ENCODE data around the gene USP38. TPM values are rescaled to one million over a fixed set of nuclear protein-coding genes. Genes with fewer than 3 reads are reported as not detected.

USP38 gene
- total and polyA plus RNA-seq, 2 of the 4 experiments (the other 2 are of a cell fraction): 5.5 to 17.0 TPM

- H3K4me3 ChIP-seq (ENCODE audit: insufficient read depth, low read depth, low read length): no peak overlapping the region
- no peak overlapping the region for H3K4me2 ChIP-seq (ENCODE audit: low read depth, low read length)
- H4K91ac ChIP-seq (ENCODE audit: insufficient read depth, low read depth, low read length): no peak overlapping the region
- ATAC-seq (ENCODE audit: low read depth) (no peak), DNase-seq (no peak)
- intact Hi-C loops (cut with micrococcal nuclease): no loop called here
- H2AK5ac ChIP-seq (ENCODE audit: low read depth, low read length): no peak overlapping the region
- H2BK5ac ChIP-seq (ENCODE audit: low read depth, low read length, poor library complexity, severe bottlenecking): no peak overlapping the region
- H3K4me1 ChIP-seq (ENCODE audit: control insufficient read depth, insufficient read depth, low read length): no peaks in the 10 kb centered on the region
- no peak overlapping the region for H3K27ac ChIP-seq (ENCODE audit: insufficient read depth, low read length)
- H2AFZ ChIP-seq (replicated peaks; ENCODE audit: low read length, poor library complexity): no peak overlapping the region
- no TSS peak for BruUV-seq (replicated peaks)
- H2BK15ac ChIP-seq (ENCODE audit: low read depth, low read length): no peak overlapping the region
- no peak overlapping the region for H3K56ac ChIP-seq (ENCODE audit: extremely low read depth, insufficient read depth, low read length)
- H3K9me3 ChIP-seq (ENCODE audit: control insufficient read depth, insufficient read depth, low read length): no peaks in the 10 kb centered on the region
- H3K18ac ChIP-seq (ENCODE audit: low read depth, low read length): no peak overlapping the region
- H2AK9ac ChIP-seq (replicated peaks; ENCODE audit: low read depth, low read length, poor library complexity): no peak overlapping the region
- no peaks in the 10 kb centered on the region for H3K79me1 ChIP-seq (ENCODE audit: low read depth in 1 of 2, low read length in 2 of 2)
- H3K27me3 ChIP-seq (ENCODE audit: control insufficient read depth, insufficient read depth, low read length): no peaks in the 10 kb centered on the region
- H3K36me3 ChIP-seq (ENCODE audit: control insufficient read depth, insufficient read depth, low read length): no peaks in the 10 kb centered on the region
- no peaks in the 10 kb centered on the region for H4K20me1 ChIP-seq (ENCODE audit: insufficient read depth, low read length)
- ChIA-PET CTCF (no interaction called here), POLR2A (ENCODE audit: unreplicated experiment) (no interaction called here)
- H3K23ac ChIP-seq (ENCODE audit: low read depth, low read length): no peak overlapping the region
- no peak overlapping the region for H4K5ac ChIP-seq (ENCODE audit: low read depth, low read length)
- in situ Hi-C loops (cut with MboI; ENCODE audit: low sequenced_read_pairs): no loop called here
- H3K9me1 ChIP-seq (ENCODE audit: insufficient read depth, low read length): no peaks in the 10 kb centered on the region
- H4K8ac ChIP-seq (ENCODE audit: low read depth in 2 of 2, low read length in 2 of 2): no peak overlapping the region
- dilution Hi-C loops (cut with HindIII; ENCODE audit: low sequenced_read_pairs, unreplicated experiment): no loop called here
- no peak overlapping the region for H2BK120ac ChIP-seq (ENCODE audit: low read depth, low read length)
- H2BK20ac ChIP-seq (ENCODE audit: low read depth, low read length): no peak overlapping the region
- no peak overlapping the region for H3K4ac ChIP-seq (ENCODE audit: low read depth, low read length)
- no peak overlapping the region for H3K9ac ChIP-seq (ENCODE audit: low read depth, low read length)
- H3K14ac ChIP-seq (replicated peaks; ENCODE audit: low read depth, low read length): no peak overlapping the region
- no peak for TF ChIP-seq FOS (IDR thresholded peaks at IDR 0.05; ENCODE audit: low read depth, low read length)
- no peak for TF ChIP-seq SMC3 (IDR thresholded peaks at IDR 0.05; ENCODE audit: low read depth, low read length)
- no peak for TF ChIP-seq ELK1 (IDR thresholded peaks at IDR 0.05; ENCODE audit: borderline replicate concordance, low read depth, low read length)
- TF ChIP-seq RFX5 (IDR thresholded peaks at IDR 0.05; ENCODE audit: low read depth, low read length): no peak
- no peak for TF ChIP-seq CTCF (conservative IDR thresholded peaks at IDR 0.05; ENCODE audit: low read depth, low read length)
- TF ChIP-seq CEBPB (IDR thresholded peaks at IDR 0.05; ENCODE audit: low read depth, low read length): no peak
- no peak for TF ChIP-seq RCOR1 (IDR thresholded peaks at IDR 0.05; ENCODE audit: insufficient replicate concordance, low read length)
- TF ChIP-seq RAD21 (IDR thresholded peaks at IDR 0.05; ENCODE audit: low read length): no peak
- TF ChIP-seq USF2 (IDR thresholded peaks at IDR 0.05; ENCODE audit: low read depth, low read length): no peak
- no peak for TF ChIP-seq BHLHE40 (IDR thresholded peaks at IDR 0.05; ENCODE audit: low read depth, low read length)
- TF ChIP-seq MAFK (IDR thresholded peaks at IDR 0.05; ENCODE audit: low read depth, low read length): no peak
- no peak for TF ChIP-seq MXI1 (IDR thresholded peaks at IDR 0.05; ENCODE audit: borderline replicate concordance, low read depth, low read length)
- TF ChIP-seq POLR2A (IDR thresholded peaks at IDR 0.05; ENCODE audit: low read depth, low read length): no peak
- TF ChIP-seq CHD1 (IDR thresholded peaks at IDR 0.05; ENCODE audit: low read depth, low read length): no peak
- TF ChIP-seq NFE2L2 (IDR thresholded peaks at IDR 0.05; ENCODE audit: low read depth, low read length): no peak
- no peak for TF ChIP-seq MAZ (IDR thresholded peaks at IDR 0.05; ENCODE audit: borderline replicate concordance, low read depth, low read length)
These were observed 21.1 kb upstream of the USP38 start for GRCh38 chr4:143163614-143164013.

Data from IMR-90 (cell line).